Fibroblast of lung (primary cell): ENCODE measurements around the gene PSRC1. TPM values are rescaled to one million over a fixed set of nuclear protein-coding genes. Genes with fewer than 3 reads are reported as not detected.

ENCODE experiments used
- DNase-seq, 2 donors: peaks; one replicate each; pipeline versions ENCODE4 v3.0.0 to v3.0.0-alpha.2; 2010; ENCODE audit warnings: low read depth in 2 of 2
- H2AFZ ChIP-seq: 2 replicates; pipeline ENCODE4 v1.5.1; 2012; ENCODE audit warnings: low read length, control low read depth, inconsistent platforms
- H3K27ac ChIP-seq: 2 replicates; pipeline ENCODE4 v1.5.1; 2011; ENCODE audit warnings: low read length, control low read depth; ENCODE audit not compliant: insufficient read depth
- H3K27me3 ChIP-seq: 2 replicates; pipeline ENCODE4 v1.5.1; 2011; ENCODE audit warnings: mild to moderate bottlenecking, low read length; ENCODE audit not compliant: control insufficient read depth, insufficient read depth
- H3K36me3 ChIP-seq: 2 replicates; pipeline ENCODE4 v1.5.1; 2011; ENCODE audit warnings: low read length; ENCODE audit not compliant: control insufficient read depth, insufficient read depth
- H3K4me1 ChIP-seq: 2 replicates; pipeline ENCODE4 v1.5.1; 2011; ENCODE audit warnings: low read length; ENCODE audit not compliant: control insufficient read depth, insufficient read depth; ENCODE audit errors: extremely low read depth
- H3K4me2 ChIP-seq: 2 replicates; pipeline ENCODE4 v1.5.1; 2011; ENCODE audit warnings: low read length, control low read depth; ENCODE audit not compliant: insufficient read depth; ENCODE audit errors: extremely low read depth
- H3K4me3 ChIP-seq, 4 experiments: fragments of 200-600 bp in 1 of 4; sonication (generic) in 1 of 4; replicated peaks in 1 of 4; 2 replicates each; pipeline ENCODE4 v1.5.1; 2011 to 2016; ENCODE audit warnings: low read length in 4 of 4, low read depth in 3 of 4, mild to moderate bottlenecking in 3 of 4, control low read depth in 2 of 4, inconsistent platforms in 1 of 4, mixed read lengths in 1 of 4; ENCODE audit not compliant: insufficient read depth in 1 of 4; ENCODE audit errors: control extremely low read depth in 1 of 4
- H3K79me2 ChIP-seq: 2 replicates; pipeline ENCODE4 v1.5.1; 2012; ENCODE audit warnings: mild to moderate bottlenecking, low read length, inconsistent platforms; ENCODE audit not compliant: control insufficient read depth, insufficient read depth
- H3K9ac ChIP-seq: 2 replicates; pipeline ENCODE4 v1.5.1; 2011; ENCODE audit warnings: mild to moderate bottlenecking, low read length, control low read depth; ENCODE audit not compliant: insufficient read depth
- H3K9me3 ChIP-seq: 2 replicates; pipeline ENCODE4 v1.5.1; 2012; ENCODE audit warnings: low read depth, low read length; ENCODE audit not compliant: control insufficient read depth, insufficient read depth
- H4K20me1 ChIP-seq: 2 replicates; pipeline ENCODE4 v1.5.1; 2011; ENCODE audit warnings: low read length; ENCODE audit not compliant: control insufficient read depth, insufficient read depth; ENCODE audit errors: extremely low read depth
- EZH2 ChIP-seq: IDR thresholded peaks from 2 replicates; pipeline ENCODE4 v1.5.1; 2012; ENCODE audit warnings: low read length, control low read depth, mild to moderate bottlenecking; ENCODE audit errors: missing control alignments
- polyA plus RNA-seq, 2 donors: library from polyadenylated mRNA; depleted of rRNA in 1 of 2; stranded (reverse) in 1 of 2; unstranded in 1 of 2; fragments of >200 nt; gene quantifications; 2 replicates each; pipeline ENCODE4 v1.2.1, GENCODE V29; 2011 to 2012; ENCODE audit warnings: missing spikeins in 1 of 2
- total RNA-seq: library from RNA; depleted of rRNA; stranded (reverse); fragments of >200 nt; gene quantifications from 2 replicates; pipeline ENCODE4 v1.2.1, GENCODE V29; 2014
- TF ChIP-seq, protein P1 (sequence below), 2 donors: IDR thresholded peaks in 1 of 2; conservative IDR thresholded peaks in 1 of 2; 1 replicate in 1 of 2; 2 replicates in 1 of 2; pipeline ENCODE4 v1.5.1; 2011 to 2012; ENCODE audit warnings: low read length in 2 of 2, control low read depth in 1 of 2, inconsistent platforms in 1 of 2, low read depth in 1 of 2, mild to moderate bottlenecking in 1 of 2

Gene PSRC1
- total and polyA plus RNA-seq, 2 donors (not counting 1 experiment from before 2014, with no cell fraction given) = 8.3 to 9.9 TPM

DNA sequence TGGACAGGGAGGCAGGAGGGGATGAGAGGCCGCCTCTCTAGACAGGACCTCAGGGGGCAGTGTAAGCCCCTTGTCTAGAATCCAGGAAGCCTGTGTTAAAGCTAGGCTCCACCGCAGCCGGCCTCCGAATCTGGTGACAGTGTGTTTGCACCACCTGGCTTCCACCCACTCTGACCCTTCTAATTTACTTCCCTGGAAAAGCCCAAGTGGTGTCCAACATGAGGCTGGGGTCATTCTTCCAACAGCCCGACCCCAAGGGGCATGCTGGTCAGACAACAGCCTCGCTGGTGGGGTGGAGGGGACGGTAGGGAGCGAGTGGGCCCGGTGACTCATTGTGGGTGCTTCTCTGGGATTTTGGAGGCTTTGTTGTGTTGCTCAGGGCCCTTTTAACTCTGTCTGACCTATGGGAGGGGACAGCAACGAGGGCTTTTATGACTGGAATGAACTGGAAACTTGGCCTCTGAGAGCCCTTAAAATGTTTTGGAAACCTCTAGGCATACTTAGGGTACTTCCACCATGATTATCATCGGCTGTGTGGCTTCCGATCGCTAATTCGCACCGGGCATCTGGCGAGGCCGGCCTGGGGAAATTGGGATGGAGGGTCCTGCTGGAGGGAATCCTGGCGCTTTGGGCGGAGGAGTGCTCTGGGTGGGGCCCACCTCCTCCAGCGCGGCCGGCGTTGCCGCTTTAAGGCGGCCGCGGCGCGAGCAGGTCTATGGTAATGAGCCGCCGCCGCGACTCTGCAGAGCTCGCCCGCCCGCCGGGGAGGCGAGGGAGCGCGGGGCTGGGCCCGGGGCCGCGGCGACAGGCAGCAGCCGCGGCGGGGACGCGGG is 33.9 kb downstream of the PSRC1 start, which contains the start of gene CELSR2:
CELSR2 (plus strand) TSS at position 743 of the 833 bp plus-strand sequence. CDS start 541 bp downstream, outside the sequence.
- Histone ChIP-seq H3K27ac (no peak within 1 kb of the TSS), H3K4me2 (peak within 1 kb of the TSS; percentile 75), H2AFZ (no peak within 1 kb of the TSS), H3K4me1 (peaks cover 4% of the 10 kb centered on the region), H3K9ac (peak within 1 kb of the TSS; percentile 37), H3K9me3 (no peaks in the 10 kb centered on the region), H3K4me3 (peak within 1 kb of the TSS in 2 of 4 experiments; percentile 37 to 50), H3K36me3 (no peaks in the 10 kb centered on the region), H4K20me1 (no peaks in the 10 kb centered on the region), H3K27me3 (peaks cover 2% of the 10 kb centered on the region), H3K79me2 (no peaks in the 10 kb centered on the region)
- DNase-seq = peak; percentile 57 to 68
- TF ChIP-seq, protein P1, sequence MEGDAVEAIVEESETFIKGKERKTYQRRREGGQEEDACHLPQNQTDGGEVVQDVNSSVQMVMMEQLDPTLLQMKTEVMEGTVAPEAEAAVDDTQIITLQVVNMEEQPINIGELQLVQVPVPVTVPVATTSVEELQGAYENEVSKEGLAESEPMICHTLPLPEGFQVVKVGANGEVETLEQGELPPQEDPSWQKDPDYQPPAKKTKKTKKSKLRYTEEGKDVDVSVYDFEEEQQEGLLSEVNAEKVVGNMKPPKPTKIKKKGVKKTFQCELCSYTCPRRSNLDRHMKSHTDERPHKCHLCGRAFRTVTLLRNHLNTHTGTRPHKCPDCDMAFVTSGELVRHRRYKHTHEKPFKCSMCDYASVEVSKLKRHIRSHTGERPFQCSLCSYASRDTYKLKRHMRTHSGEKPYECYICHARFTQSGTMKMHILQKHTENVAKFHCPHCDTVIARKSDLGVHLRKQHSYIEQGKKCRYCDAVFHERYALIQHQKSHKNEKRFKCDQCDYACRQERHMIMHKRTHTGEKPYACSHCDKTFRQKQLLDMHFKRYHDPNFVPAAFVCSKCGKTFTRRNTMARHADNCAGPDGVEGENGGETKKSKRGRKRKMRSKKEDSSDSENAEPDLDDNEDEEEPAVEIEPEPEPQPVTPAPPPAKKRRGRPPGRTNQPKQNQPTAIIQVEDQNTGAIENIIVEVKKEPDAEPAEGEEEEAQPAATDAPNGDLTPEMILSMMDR (conservative IDR thresholded peaks at IDR 0.05 in 1 of 2, IDR thresholded peaks at IDR 0.05 in 1 of 2; ENCODE audit: low read depth in 1 of 2, low read length in 2 of 2) = no peak
- no peak for TF ChIP-seq EZH2

DNA sequence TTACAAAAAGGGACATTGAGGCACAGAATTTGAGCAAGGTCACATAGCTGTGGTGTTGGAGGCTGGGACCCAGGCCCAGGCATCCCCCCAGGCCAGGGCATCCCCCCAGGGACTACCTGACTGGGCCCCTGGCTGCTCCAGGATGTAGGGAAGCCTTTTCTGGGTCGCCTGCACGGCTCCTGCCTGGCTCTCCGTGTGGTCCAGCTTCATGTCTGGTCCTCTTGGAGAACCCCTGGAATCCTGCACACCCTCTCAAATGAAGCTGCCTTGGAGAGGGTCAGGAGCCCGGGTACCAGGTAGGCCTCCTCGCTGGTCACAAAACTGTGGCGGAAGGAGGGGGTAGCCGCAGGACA is 34.5 kb downstream of the PSRC1 start:
- Histone ChIP-seq H3K27me3 (peaks cover 2% of the 10 kb centered on the region), H3K4me1 (no peaks in the 10 kb centered on the region), H3K4me3 (no peak overlapping the region), H2AFZ (no peak overlapping the region), H3K9me3 (no peaks in the 10 kb centered on the region), H3K79me2 (no peaks in the 10 kb centered on the region), H4K20me1 (no peaks in the 10 kb centered on the region), H3K9ac (no peak overlapping the region), H3K4me2 (no peak overlapping the region), H3K36me3 (no peaks in the 10 kb centered on the region), H3K27ac (no peak overlapping the region)
- no peak for TF ChIP-seq EZH2
- TF ChIP-seq, protein P1 (conservative IDR thresholded peaks at IDR 0.05 in 1 of 2, IDR thresholded peaks at IDR 0.05 in 1 of 2; ENCODE audit: low read depth in 1 of 2, low read length in 2 of 2) = no peak
- no peak for DNase-seq

DNA sequence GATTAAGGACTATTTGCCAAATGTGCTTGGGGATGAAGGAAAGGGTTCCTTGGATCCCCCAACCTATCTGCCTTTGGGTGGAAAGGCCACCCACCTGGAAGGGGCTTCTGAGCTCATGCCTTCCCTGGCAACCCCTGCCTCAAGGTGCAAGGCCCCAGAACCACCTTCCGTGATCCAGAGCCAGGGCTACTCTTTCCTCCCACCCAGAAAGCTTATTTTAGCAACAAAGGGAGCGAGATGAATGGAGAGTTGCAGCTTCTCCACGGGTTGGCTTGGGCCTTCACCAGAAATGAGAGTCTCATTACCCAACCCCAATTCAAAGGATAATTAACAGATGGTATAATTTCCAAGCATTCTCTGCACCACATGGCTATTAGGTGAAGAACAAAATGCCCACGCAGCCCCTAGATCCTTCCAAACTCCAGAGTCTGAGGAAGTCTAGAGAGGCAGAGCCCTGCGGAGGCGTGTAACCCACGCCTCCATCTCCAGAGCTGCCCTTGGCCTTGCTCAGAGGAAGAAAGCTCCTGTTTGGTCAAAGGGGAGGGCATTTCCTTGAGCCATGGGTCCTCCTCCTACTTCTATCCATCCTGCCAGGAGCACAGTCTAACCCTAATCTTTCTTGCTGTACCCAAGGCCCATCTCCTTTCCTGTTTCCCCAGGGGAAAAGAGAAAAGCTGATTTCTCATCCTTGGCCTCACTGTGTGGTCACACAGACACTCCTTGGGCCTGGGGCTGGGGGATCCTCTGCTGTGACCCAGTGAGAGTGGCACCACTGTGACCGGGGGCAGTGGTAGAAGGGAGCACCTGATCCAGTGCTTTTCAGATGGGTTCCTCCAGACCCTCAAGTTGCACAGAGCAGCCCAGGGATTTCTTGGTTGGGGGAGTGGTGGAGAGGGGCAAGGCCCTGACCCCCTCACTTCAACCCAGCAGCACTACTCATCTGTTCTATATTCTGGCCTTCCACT is 35.3 kb downstream of the PSRC1 start:
- no peaks in the 10 kb centered on the region for H3K79me2 ChIP-seq
- DNase-seq = no peak
- H3K4me3 ChIP-seq = no peak overlapping the region
- H3K4me1 ChIP-seq = no peaks in the 10 kb centered on the region
- H3K4me2 ChIP-seq = no peak overlapping the region
- peaks cover 2% of the 10 kb centered on the region for H3K27me3 ChIP-seq
- H3K9me3 ChIP-seq = no peaks in the 10 kb centered on the region
- H3K27ac ChIP-seq = no peak overlapping the region
- no peak overlapping the region for H2AFZ ChIP-seq
- no peak overlapping the region for H3K9ac ChIP-seq
- no peaks in the 10 kb centered on the region for H3K36me3 ChIP-seq
- TF ChIP-seq EZH2 = no peak
- TF ChIP-seq, protein P1 (conservative IDR thresholded peaks at IDR 0.05 in 1 of 2, IDR thresholded peaks at IDR 0.05 in 1 of 2; ENCODE audit: low read depth in 1 of 2, low read length in 2 of 2) = no peak
- H4K20me1 ChIP-seq = no peaks in the 10 kb centered on the region
